Type B pancreatic cell (in vitro differentiated cells): Measurements from ENCODE around the gene LRRC7. TPM values are rescaled to one million over a fixed set of nuclear protein-coding genes. Genes with fewer than 3 reads are reported as not detected.

Experiments
- DNase-seq: peaks from one replicate; pipeline ENCODE4 v3.0.0; 2021; ENCODE audit warnings: mixed read lengths; ENCODE audit not compliant: unreplicated experiment; ENCODE audit errors: extremely low spot score
- H3K27ac Mint-ChIP-seq: 2 replicates; pipeline ENCODE4 v1.8.0; 2021; ENCODE audit warnings: mild to moderate bottlenecking, mixed read lengths
- H3K27me3 Mint-ChIP-seq: 2 replicates; pipeline ENCODE4 v1.8.0; 2021; ENCODE audit warnings: mixed read lengths
- H3K36me3 Mint-ChIP-seq: 2 replicates; pipeline ENCODE4 v1.8.0; 2021; ENCODE audit warnings: mixed read lengths
- H3K4me1 Mint-ChIP-seq: one replicate; pipeline ENCODE4 v1.8.0; 2021; ENCODE audit warnings: mixed read lengths; ENCODE audit not compliant: unreplicated experiment
- H3K4me3 Mint-ChIP-seq: 2 replicates; pipeline ENCODE4 v1.8.0; 2021; ENCODE audit warnings: mild to moderate bottlenecking, mixed read lengths
- H3K9me3 Mint-ChIP-seq: 2 replicates; pipeline ENCODE4 v1.8.0; 2021; ENCODE audit warnings: mixed read lengths
- CTCF ChIP-seq: fragments of 200-600 bp; sonication (generic); conservative IDR thresholded peaks from 2 replicates; pipeline ENCODE4 v1.5.0; 2021; ENCODE audit warnings: antibody characterized with exemption, mild to moderate bottlenecking
- total RNA-seq: library from RNA; stranded (reverse); gene quantifications from 2 replicates; pipeline ENCODE4 v1.2.1, GENCODE V29; 2021; ENCODE audit warnings: low replicate concordance

LRRC7 gene
- total RNA-seq, 1 donor from 2014 or later, result 2.8 TPM

- Mint-ChIP-seq H3K4me3 (no peak overlapping the region), H3K36me3 (no peaks in the 10 kb centered on the region), H3K27me3 (no peaks in the 10 kb centered on the region), H3K27ac (no peak overlapping the region), H3K4me1 (no peaks in the 10 kb centered on the region), H3K9me3 (no peaks in the 10 kb centered on the region)
- no peak for DNase-seq
- TF ChIP-seq CTCF, result no peak
Measured at GRCh38 chr1:69524015-69524414, 43.7 kb upstream of the LRRC7 start.

GRCh38 chr1:69527273-69527672, 40.4 kb upstream of the LRRC7 start:
- no peaks in the 10 kb centered on the region for H3K36me3 Mint-ChIP-seq

GRCh38 chr1:69528376-69528775, 39.3 kb upstream of the LRRC7 start:
- Mint-ChIP-seq H3K36me3 (no peaks in the 10 kb centered on the region), H3K27ac (no peak overlapping the region), H3K4me3 (no peak overlapping the region), H3K9me3 (no peaks in the 10 kb centered on the region), H3K4me1 (no peaks in the 10 kb centered on the region), H3K27me3 (no peaks in the 10 kb centered on the region)
- no peak for DNase-seq
- no peak for TF ChIP-seq CTCF

More at GRCh38 chr1:69527273-69527672, 40.4 kb upstream of the LRRC7 start:
- Mint-ChIP-seq H3K4me1 (no peaks in the 10 kb centered on the region), H3K4me3 (no peak overlapping the region), H3K27ac (no peak overlapping the region), H3K9me3 (no peaks in the 10 kb centered on the region), H3K27me3 (no peaks in the 10 kb centered on the region)
- no peak for DNase-seq
- no peak for TF ChIP-seq CTCF

GRCh38 chr1:69533343-69533742, 34.4 kb upstream of the LRRC7 start:
- H3K27ac Mint-ChIP-seq, result no peak overlapping the region
- TF ChIP-seq CTCF, result no peak
- H3K27me3 Mint-ChIP-seq, result no peaks in the 10 kb centered on the region
- H3K4me3 Mint-ChIP-seq, result no peak overlapping the region
- DNase-seq, result no peak
- no peaks in the 10 kb centered on the region for H3K4me1 Mint-ChIP-seq
- no peaks in the 10 kb centered on the region for H3K36me3 Mint-ChIP-seq
- peaks cover 7% of the 10 kb centered on the region for H3K9me3 Mint-ChIP-seq

GRCh38 chr1:69534829-69535228, 32.9 kb upstream of the LRRC7 start:
- TF ChIP-seq CTCF, result no peak

GRCh38 chr1:69535490-69535889, 32.2 kb upstream of the LRRC7 start:
- no peak for DNase-seq
- H3K27ac Mint-ChIP-seq, result no peak overlapping the region
- no peak for TF ChIP-seq CTCF
- peaks cover 4% of the 10 kb centered on the region for H3K27me3 Mint-ChIP-seq
- peaks cover 7% of the 10 kb centered on the region for H3K9me3 Mint-ChIP-seq
- no peaks in the 10 kb centered on the region for H3K4me1 Mint-ChIP-seq
- no peak overlapping the region for H3K4me3 Mint-ChIP-seq
- no peaks in the 10 kb centered on the region for H3K36me3 Mint-ChIP-seq

More at GRCh38 chr1:69534829-69535228, 32.9 kb upstream of the LRRC7 start:
- no peaks in the 10 kb centered on the region for H3K36me3 Mint-ChIP-seq
- H3K4me1 Mint-ChIP-seq, result no peaks in the 10 kb centered on the region
- H3K9me3 Mint-ChIP-seq, result peaks cover 7% of the 10 kb centered on the region
- peaks cover 3% of the 10 kb centered on the region for H3K27me3 Mint-ChIP-seq
- H3K27ac Mint-ChIP-seq, result no peak overlapping the region
- no peak for DNase-seq
- H3K4me3 Mint-ChIP-seq, result no peak overlapping the region
